HG02981 (cell line): ENCODE data around the gene SLC22A23.

Experiments used
- ATAC-seq: cut with Tn5 transposase; IDR thresholded peaks from one replicate; pipeline ENCODE4 v1.9.1; 2021; ENCODE audit warnings: mild to moderate bottlenecking, moderate library complexity; ENCODE audit not compliant: unreplicated experiment

Gene SLC22A23

GRCh38 chr6:3355358-3356055 is 101.3 kb downstream of the SLC22A23 start:
- no peak for ATAC-seq

GRCh38 chr6:3355011-3355357 is 101.9 kb downstream of the SLC22A23 start:
- ATAC-seq, result no peak

DNA sequence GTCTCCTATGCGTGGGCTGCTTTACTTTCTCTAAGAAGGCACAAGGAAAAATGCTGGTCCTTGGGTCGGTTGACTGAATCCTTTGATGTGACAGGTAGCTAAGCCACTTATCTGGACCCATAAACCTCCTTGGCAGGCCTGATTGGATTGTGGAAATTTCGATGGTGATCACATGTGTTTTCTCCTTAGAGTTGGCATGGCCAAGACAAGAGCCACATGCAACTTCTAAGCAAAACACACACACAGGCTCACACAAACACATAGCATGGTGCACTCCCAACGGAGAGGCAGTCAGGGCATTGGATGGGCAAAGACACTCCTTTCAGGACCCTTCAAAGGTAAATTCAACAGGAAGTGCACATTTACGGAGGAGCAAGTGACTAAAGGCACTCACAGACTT is 102.9 kb downstream of the SLC22A23 start:
- no peak for ATAC-seq

GRCh38 chr6:3353213-3353903 is 103.5 kb downstream of the SLC22A23 start:
- ATAC-seq, result no peak

DNA sequence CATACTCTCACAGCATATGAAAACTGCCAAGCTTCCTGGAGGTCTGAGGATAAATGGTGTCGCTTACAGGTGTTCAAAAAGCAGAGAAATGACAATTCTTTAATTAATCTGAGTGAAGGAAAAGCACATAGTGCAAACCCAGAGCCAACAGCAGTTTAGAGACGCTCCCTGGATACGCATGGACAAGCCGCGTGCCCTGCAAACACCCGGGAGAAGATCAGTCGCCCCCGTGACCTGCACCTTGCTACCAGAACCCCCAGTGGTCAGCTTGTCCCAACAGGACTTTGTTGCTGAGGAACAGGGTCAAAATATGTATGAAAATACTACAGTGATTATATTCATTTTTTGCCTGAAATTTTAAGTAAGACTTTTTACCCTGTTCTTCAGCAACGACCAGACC is 104.2 kb downstream of the SLC22A23 start:
- ATAC-seq, result no peak

DNA sequence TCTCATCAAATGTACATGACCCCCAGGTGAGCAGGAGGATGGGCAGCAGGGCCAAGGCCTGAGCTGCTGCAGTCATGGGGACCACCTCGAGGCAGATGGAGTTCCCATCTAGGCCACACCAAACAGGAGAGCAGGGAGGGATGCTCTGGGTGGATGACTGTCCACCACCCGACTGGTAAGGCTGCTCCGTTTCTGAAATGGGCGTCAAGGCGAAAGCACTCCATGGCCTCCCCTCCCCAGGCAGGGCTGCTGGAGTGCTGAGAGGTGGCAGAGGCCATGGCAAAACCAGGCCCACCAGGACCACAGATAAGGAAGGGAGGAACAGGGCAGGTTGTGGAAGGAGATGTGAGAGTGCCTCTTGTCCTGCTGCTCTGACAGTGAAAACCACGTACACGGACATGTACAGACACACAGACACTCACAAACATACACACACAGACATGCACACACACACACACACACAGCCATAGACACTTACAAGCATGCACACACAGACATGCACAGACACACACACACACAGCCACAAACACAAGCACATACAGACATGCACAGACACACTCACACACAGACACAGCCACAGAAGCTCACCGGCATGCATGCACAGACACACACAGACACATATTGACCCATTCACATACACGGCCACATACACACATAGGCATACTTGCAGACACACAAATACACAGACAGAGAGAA is 104.9 kb downstream of the SLC22A23 start:
- ATAC-seq, result no peak

DNA sequence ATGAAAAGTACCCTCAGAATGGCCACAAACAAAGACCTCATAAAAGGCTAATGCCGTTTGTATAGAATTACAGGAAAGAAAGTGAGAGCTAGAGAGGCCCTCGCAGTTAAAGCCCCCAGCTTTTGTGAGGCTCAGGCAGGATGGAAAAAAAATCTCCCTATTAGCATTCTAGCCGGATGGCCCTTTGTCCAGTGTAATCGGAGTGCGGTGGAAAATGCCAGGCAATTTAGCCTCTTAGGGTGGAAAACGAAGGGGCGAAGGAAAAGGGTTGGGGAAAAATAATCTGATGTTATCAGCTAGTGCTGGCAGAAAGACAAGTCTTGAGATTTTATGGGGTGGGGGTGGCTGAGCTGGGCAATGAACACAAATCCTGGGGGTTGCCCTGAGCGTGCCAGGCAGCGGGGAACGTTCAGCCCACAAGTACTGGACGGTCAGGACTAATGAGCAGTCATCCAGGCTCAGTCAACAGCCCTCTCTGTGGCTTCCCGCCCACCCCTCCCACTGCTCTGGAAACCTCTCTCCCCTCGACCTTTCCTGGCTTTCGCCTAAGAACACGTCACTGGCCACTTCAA is 105.7 kb downstream of the SLC22A23 start:
- ATAC-seq, result no peak

DNA sequence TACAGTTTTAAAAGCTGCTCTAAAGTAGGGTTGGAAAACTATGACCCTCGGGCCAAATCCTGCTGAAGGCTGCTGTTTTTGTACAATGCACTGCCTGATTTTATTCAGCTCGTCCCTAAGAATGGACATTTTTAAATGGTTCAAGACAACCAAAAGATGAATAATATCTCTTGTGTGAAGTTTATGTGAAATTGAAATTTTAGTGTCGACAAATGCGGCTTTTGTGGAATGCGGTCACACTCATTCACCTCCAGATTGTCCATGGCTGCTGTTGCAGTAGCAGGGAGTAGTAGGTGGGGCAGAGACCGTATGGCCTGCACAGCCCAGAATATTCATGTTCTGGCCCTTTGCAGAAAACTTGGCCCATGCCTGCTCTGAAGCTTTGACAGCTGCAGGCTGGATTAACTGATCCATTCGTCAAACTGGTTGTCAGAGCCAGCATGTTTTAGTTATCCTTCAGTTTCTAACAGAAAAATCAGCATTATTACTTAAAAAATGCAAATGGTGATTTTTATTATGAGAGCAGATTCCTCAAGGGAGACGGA is 106.5 kb downstream of the SLC22A23 start:
- ATAC-seq, result no peak

DNA sequence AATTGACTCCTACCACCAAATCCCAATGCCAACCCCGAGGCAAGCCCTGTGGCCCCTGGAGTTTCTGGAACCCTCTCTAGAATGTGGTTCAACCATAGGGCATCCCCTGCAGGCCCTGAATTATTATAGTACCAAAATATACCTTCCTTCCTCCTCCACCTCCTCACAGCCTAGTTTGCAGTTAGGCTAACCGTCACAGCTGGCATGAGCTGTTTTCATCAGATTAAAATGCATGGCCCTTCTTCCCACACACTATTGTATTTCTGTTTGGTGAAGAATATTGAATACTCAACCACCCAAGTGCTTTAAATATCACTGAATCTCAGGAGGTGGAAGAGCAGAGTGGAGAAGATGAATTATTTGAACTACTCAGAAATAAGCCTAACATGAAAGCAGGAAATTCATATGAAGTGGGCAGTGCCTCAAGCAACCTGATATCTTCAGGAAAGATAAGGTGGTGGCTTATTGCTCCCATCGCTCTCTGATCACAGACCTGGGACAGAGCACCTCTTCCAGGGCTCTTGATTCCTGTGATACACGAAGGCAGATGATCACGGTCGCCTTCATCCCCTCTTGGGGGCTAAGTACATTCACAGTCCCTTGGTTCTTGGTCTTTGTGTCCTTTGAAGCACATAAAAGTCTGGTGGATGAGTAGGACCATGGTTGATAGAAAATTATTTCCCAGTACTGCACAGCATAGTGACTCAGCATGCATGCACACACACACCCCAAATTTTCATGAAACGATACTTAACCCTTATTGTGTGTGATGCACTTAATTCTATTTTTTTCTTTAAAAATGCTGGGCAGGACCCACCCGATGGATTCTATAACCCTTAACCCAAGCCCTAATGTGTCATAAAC is 107.2 kb downstream of the SLC22A23 start:
- no peak for ATAC-seq

GRCh38 chr6:3348821-3349220 is 108.0 kb downstream of the SLC22A23 start:
- no peak for ATAC-seq

- ATAC-seq, result no peak
Measured at GRCh38 chr6:3347826-3348225, 109.0 kb downstream of the SLC22A23 start.

GRCh38 chr6:3347247-3347646 is 109.6 kb downstream of the SLC22A23 start:
- no peak for ATAC-seq

- no peak for ATAC-seq
Measured at GRCh38 chr6:3346476-3346875, 110.4 kb downstream of the SLC22A23 start.

- ATAC-seq, result no peak
Measured at GRCh38 chr6:3345836-3346235, 111.0 kb downstream of the SLC22A23 start.

GRCh38 chr6:3343089-3343883 is 113.6 kb downstream of the SLC22A23 start:
- no peak for ATAC-seq

GRCh38 chr6:3341467-3341866 is 115.4 kb downstream of the SLC22A23 start:
- ATAC-seq, result no peak

DNA sequence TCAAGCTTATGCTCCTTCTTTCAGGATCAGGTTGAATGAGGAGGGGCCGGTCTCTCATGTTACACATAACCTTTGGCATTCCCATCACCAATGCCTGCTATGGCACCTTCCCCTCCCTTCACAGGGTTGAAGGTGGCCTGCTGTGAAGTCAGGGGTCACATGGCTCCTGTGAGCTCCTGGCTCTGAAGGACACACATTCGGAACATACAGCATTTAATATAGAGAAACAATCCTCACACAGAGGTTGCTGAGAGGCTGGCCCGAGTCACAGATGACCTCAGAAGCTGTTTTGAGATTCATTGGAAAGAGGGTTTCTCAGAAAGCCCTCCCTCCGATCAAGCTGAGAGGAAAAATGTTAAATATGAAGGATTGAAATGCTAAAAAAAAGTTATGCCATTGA is 116.0 kb downstream of the SLC22A23 start:
- no peak for ATAC-seq

DNA sequence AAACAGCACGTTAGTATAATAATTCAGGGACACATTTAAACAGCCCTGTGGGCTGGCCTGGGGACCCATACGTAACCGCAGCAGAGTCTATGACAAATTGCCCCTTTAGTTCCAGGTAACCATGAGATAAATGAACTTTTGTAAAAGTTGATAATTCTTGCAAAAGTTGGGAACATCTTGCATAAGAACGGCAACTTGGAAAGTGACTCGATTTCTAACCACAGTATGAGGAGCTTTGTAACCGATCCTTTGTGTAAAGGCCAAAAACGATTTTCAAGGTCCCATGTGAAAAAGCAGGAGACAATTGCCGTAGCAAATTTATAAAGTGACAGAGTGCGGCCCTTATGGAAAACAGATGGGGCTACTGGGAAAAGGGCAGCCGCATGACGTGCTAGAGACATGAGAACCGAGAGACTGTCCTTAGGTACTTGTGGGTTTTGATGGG is 116.5 kb downstream of the SLC22A23 start:
- no peak for ATAC-seq

- no peak for ATAC-seq
Measured at GRCh38 chr6:3339811-3340210, 117.0 kb downstream of the SLC22A23 start.
